Mucosa of descending colon (tissue), 3 donors: ENCODE measurements around the gene SULT1C3. TPM values are rescaled to one million over a fixed set of nuclear protein-coding genes. Genes with fewer than 3 reads are reported as not detected.

Source experiments
- ATAC-seq: fragments of 200-7000 bp; cut with Tn5 transposase; one replicate; pipeline ENCODE4 v1.9.1; 2020; ENCODE audit warnings: mild to moderate bottlenecking, moderate library complexity
- DNase-seq, 3 donors: peaks; one replicate each; pipeline ENCODE4 v3.0.0-alpha.2; 2020
- H3K36me3 ChIP-seq: fragments of 200-600 bp; one replicate; pipeline ENCODE4 v1.8.0; 2021; ENCODE audit warnings: low read depth, mild to moderate bottlenecking
- H3K4me1 ChIP-seq: fragments of 200-600 bp; one replicate; pipeline ENCODE4 v1.8.0; 2021; ENCODE audit warnings: low read depth, mild to moderate bottlenecking
- H3K4me3 ChIP-seq: fragments of 200-600 bp; one replicate; pipeline ENCODE4 v1.8.0; 2021; ENCODE audit warnings: mild to moderate bottlenecking
- H3K9me3 ChIP-seq: fragments of 200-600 bp; one replicate; pipeline ENCODE4 v1.8.0; 2021; ENCODE audit warnings: mild to moderate bottlenecking
- intact Hi-C, 2 donors: fragments of 100-400 bp; cut with DNase I in 1 of 2; cut with micrococcal nuclease in 1 of 2; formaldehyde crosslinking; loops; one replicate each; pipeline versions ENCODE4 v1.11.0 to v1.11.1; 2022; cut with DNase I, micrococcal nuclease
- total RNA-seq, 3 donors: library from RNA; stranded (reverse); fragmentation: NEBNext Ultra II Directional in 2 of 3; extraction: Animal tissue kit (Norgen Biotek cat#: 25700) in 2 of 3; gene quantifications; one replicate each; pipeline versions ENCODE4 v1.2.1 to v1.2.4, GENCODE V29; 2021 to 2023
- TF ChIP-seq, protein P1 (sequence below): fragments of 200-600 bp; IDR thresholded peaks from one replicate; pipeline ENCODE4 v1.8.0; 2022; ENCODE audit warnings: antibody characterized with exemption, mild to moderate bottlenecking
- donor health status: DM: no; HTN: no; CAD: no; lungs with moderate emphysema.
- donor health status: DM: no; HTN: no; CAD: no.
- donor health status: DM: no; HTN: yes; CAD: no.

The SULT1C3 gene
- total RNA-seq, 3 donors from 2014 or later = 0.34 TPM; not detected in 2

DNA sequence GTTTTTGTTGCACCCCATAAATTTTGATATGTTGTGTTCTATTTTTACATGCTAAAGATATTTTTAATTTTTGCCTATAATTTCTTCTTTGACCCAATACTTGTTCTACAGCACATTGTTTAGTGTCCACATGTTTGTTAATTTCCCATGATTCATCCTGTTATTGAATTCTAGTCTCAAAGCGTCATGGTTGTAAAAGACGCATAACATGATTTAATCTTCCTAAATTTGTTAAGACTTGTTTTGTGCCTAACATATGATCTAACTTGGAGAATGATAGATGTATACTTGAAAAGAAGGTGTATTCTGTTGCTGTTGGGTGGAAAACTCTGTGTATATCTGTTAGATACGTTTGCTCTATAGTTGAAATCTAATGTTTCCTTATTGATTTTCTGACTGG lies 27.1 kb upstream of the SULT1C3 start:
- no peaks in the 10 kb centered on the region for H3K9me3 ChIP-seq
- TF ChIP-seq, protein P1, sequence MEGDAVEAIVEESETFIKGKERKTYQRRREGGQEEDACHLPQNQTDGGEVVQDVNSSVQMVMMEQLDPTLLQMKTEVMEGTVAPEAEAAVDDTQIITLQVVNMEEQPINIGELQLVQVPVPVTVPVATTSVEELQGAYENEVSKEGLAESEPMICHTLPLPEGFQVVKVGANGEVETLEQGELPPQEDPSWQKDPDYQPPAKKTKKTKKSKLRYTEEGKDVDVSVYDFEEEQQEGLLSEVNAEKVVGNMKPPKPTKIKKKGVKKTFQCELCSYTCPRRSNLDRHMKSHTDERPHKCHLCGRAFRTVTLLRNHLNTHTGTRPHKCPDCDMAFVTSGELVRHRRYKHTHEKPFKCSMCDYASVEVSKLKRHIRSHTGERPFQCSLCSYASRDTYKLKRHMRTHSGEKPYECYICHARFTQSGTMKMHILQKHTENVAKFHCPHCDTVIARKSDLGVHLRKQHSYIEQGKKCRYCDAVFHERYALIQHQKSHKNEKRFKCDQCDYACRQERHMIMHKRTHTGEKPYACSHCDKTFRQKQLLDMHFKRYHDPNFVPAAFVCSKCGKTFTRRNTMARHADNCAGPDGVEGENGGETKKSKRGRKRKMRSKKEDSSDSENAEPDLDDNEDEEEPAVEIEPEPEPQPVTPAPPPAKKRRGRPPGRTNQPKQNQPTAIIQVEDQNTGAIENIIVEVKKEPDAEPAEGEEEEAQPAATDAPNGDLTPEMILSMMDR = no peak
- intact Hi-C loops = no loop called here
- ATAC-seq = no peak
- no peak overlapping the region for H3K4me3 ChIP-seq
- no peaks in the 10 kb centered on the region for H3K36me3 ChIP-seq
- no peak for DNase-seq
- no peaks in the 10 kb centered on the region for H3K4me1 ChIP-seq

DNA sequence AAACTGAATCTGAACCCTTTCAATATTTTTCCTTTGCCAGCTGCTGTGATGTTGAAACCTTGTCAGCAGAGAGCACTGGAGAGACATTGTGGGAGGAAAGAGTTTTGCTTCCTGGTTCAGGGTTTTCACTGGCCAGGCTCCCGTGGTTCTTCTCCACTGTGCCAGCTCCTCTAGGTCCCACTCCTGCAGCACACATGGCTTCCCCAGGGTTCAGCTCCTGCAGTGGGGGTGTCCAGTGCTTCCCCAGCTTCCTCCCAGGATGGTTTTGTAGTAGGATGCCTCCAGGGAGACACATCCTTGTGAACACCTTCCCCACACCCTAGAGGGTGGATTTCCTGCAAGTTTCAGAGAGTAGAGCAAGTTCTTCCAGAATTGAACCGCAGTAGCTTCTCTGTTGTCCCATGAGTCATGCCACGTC lies 24.0 kb upstream of the SULT1C3 start:
- peak; percentile 95 for ATAC-seq
- TF ChIP-seq, protein P1 = peak; percentile 31
- intact Hi-C loops = no loop called here
- Histone ChIP-seq H3K4me1 (no peaks in the 10 kb centered on the region), H3K36me3 (no peaks in the 10 kb centered on the region), H3K9me3 (no peaks in the 10 kb centered on the region), H3K4me3 (no peak overlapping the region)
- peak in 2 of 3 donors; percentile 36 to 45 for DNase-seq

DNA sequence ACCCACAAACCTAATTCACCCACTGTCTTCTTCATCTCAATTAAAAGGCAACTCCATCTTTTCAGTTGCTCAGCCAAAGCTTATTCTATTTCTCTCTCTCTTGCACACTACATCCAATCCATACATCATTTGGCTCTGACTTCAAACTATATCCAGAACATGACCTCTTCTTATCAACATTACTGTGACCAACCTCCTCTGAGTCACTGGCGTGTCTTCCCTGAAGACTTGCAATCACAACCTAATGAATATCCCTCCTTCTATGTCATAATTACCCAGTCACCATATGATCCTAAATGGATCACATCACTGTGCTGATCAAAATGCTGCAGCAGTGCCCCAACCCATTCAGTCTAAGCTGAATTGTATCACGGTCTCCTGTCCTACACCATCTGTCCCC lies 22.6 kb upstream of the SULT1C3 start:
- Histone ChIP-seq H3K36me3 (no peaks in the 10 kb centered on the region), H3K9me3 (no peaks in the 10 kb centered on the region), H3K4me1 (no peaks in the 10 kb centered on the region), H3K4me3 (no peak overlapping the region)
- DNase-seq = no peak
- TF ChIP-seq, protein P1 = no peak
- ATAC-seq = no peak
- intact Hi-C loops = no loop called here

DNA sequence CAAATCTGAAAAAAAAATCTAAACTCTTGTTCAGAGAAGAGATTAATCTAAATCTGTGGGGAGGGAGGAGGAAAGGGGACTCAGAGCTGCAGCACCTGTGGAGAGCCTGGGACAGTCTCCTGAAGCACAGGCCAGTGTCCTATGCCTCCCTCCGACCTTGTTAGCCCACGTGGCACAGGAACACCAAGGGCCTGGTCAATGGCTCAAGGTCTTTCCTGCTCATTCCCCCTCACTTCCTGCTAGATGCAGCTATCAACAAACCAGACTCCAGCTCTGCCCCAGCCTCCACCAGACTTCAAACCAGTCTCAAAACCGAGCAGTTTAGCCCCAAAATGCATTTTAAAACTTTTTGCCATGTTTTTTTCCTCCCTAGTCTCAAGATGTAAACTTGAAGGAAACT lies 20.1 kb upstream of the SULT1C3 start:
- no peak for ATAC-seq
- intact Hi-C loops = no loop called here
- Histone ChIP-seq H3K9me3 (peaks cover 16% of the 10 kb centered on the region), H3K4me3 (no peak overlapping the region), H3K36me3 (no peaks in the 10 kb centered on the region), H3K4me1 (no peaks in the 10 kb centered on the region)
- TF ChIP-seq, protein P1 = no peak
- DNase-seq = no peak

DNA sequence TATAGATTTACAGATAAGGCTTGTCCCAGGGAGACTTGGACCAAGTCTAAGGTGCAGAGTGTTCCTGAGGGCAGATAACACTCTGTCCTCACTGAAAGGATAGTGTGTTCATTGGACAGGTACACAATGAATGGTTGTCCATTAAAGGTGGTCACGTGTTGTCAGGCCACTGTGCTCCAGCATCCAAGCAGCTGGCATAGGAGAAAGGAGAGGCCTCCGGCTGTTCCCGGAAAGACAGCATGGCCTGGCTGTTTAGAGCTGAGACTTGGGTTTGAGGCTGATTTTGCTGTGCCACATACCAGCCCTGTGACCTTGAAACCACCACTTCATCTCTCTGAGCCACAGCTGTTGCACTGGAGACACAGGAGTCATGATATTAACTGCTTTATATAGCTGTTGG lies 19.6 kb upstream of the SULT1C3 start:
- no peaks in the 10 kb centered on the region for H3K36me3 ChIP-seq
- ATAC-seq (no peak), DNase-seq (no peak)
- H3K9me3 ChIP-seq = peaks cover 16% of the 10 kb centered on the region
- TF ChIP-seq, protein P1 = no peak
- H3K4me3 ChIP-seq = no peak overlapping the region
- intact Hi-C loops = no loop called here
- no peaks in the 10 kb centered on the region for H3K4me1 ChIP-seq

DNA sequence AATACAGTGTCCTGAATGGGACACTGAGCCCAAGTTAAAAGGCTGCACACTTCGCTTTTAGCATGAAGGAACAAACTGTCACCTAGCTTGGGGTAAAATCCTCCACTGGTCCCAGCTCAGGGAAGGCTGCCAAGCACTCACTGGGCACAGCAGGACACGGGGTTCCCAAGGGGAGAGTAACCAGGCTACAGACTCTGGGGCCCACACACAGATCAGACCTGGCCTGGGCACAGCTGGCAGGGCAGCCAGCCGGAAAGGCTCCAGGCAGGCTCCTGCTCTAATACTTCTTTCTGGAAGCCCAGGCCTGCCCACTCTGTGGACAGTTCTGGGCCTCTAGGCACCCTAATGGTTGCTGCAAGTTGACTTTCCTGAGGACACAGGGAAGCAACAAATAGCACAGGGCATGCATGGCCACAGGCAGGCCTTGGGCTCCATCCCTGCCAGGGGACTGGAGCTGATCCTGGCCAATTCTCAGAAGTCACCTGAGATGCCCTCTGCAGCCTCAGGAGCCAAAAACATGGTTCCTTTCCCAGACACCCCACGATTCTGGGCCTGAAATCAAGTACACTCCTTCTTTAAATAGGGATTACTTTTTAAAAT lies 18.7 kb upstream of the SULT1C3 start:
- no peaks in the 10 kb centered on the region for H3K36me3 ChIP-seq
- intact Hi-C loops = no loop called here
- no peak for DNase-seq
- TF ChIP-seq, protein P1 = no peak
- H3K9me3 ChIP-seq = peaks cover 16% of the 10 kb centered on the region
- no peak for ATAC-seq
- no peak overlapping the region for H3K4me3 ChIP-seq
- H3K4me1 ChIP-seq = no peaks in the 10 kb centered on the region
